GM11168 (cell line): ENCODE results near the gene ACSM2B.
"Not testable (repeated sequence)": the region's sequence is repeated elsewhere in the genome, so short reads cannot be mapped to it uniquely, and the experiment has no call there.

Experiments used
- in situ Hi-C: fragments of 300-500 bp; cut with MboI; formaldehyde crosslinking; loops from one replicate; pipeline ENCODE4 v1.12.0; 2022; ENCODE audit warnings: low sequenced_read_pairs; ENCODE audit not compliant: unreplicated experiment

ACSM2B gene

GRCh38 chr16:20598832-20599469 is 22.8 kb upstream of the ACSM2B start:
- in situ Hi-C loops = loop anchor here (10.0 kb wide), 1 partner anchor 174 kb away; no protein-coding TSS in a partner anchor

DNA sequence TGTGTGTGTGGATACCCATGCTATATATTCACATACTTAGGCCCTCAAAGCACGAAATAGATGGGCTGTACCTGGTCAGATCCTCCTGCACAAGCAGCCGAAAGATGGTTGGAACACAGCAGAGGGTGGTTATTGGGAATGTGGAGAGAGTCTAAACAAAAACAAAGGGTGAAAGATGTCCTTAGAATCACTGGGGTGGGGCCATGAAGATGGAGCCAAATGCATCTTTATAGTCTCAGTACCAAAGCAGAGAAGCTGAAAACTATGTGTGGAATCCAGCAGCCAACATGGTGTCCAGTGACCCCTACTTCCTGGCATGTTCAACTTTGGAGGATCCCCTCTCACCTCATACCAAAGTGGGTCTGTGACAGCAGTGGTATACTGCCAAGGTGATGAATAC is 19.5 kb upstream of the ACSM2B start:
- in situ Hi-C loops = loop anchor here (10.0 kb wide), 1 partner anchor 171 kb away; no protein-coding TSS in a partner anchor

DNA sequence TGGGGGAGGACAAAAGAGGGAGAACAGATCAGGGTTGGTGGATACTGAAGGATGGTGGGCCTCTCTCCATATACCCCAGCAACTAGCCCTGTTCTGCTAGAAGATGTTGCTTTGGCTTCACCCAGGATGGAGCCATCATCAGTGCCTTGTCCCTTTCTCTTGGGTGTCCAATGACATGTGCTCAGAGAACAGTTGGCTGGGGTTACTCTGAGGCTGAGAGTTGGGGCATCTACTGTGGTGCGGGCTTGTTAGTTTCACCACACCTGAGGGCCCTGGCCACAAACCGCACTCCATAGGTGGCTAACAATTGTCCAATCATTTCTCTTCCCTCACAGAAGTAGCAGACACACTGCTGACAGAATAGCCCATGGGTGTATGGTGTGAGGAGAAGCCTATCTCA is 18.9 kb upstream of the ACSM2B start:
- in situ Hi-C loops = loop anchor here (10.0 kb wide), 1 partner anchor 170 kb away; no protein-coding TSS in a partner anchor

DNA sequence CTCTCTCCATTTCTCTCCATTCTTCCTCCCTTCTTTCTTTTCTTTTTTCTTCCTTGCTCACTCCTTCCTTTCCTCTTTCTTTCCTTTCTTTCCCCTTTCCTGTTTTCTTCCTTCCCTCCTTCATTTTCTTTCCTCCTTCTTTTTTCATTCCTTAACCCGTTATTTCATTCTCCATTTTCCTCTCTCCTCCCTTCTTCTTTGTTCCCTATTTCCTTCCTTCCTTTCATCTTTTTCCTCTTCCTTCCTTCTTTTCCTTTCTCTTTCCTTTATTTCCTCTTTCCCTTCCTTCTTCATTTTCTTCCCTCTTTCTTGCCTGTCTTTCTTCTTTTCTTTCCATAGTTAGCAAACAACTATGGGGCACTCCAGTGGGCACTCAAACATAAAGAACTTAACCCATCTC is 16.6 kb upstream of the ACSM2B start:
- in situ Hi-C loops = loop anchor here (10.0 kb wide), 1 partner anchor 168 kb away; no protein-coding TSS in a partner anchor

GRCh38 chr16:20589486-20589885 is 13.3 kb upstream of the ACSM2B start:
- in situ Hi-C loops = loop anchor here (5.0 kb wide), 1 partner anchor 147 kb away; no protein-coding TSS in a partner anchor

- in situ Hi-C loops = loop anchor here (5.0 kb wide), 1 partner anchor 145 kb away; no protein-coding TSS in a partner anchor
These were observed 11.5 kb upstream of the ACSM2B start for GRCh38 chr16:20587645-20588074.

GRCh38 chr16:20586716-20587115 is 10.5 kb upstream of the ACSM2B start:
- in situ Hi-C loops = loop anchor here (5.0 kb wide), 1 partner anchor 144 kb away; no protein-coding TSS in a partner anchor

DNA sequence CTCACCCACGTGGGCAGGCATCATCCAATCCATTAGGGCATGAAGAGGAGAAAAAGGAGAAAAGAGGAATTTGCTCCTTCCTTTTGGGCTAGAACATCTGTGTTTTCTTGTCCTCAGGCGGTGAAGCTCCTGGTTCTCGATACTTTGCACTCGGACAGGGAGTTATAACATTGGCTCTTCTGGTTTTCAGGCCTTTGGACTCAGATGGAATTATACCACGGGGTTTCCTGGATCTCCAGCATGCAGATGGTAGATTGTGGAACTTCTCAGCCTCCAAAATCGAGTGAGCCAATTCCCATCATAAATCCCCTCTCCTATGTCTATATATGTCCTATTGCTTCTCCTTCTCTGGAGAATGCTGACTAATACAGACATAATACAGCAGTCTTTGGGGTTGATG is 9.9 kb upstream of the ACSM2B start:
- in situ Hi-C loops = loop anchor here (5.0 kb wide), 1 partner anchor 144 kb away; no protein-coding TSS in a partner anchor

- in situ Hi-C loops = not testable (repeated sequence)
These were observed 4.5 kb upstream of the ACSM2B start for GRCh38 chr16:20580487-20581259.

- in situ Hi-C loops = not testable (repeated sequence)
These were observed 1.9 kb upstream of the ACSM2B start for GRCh38 chr16:20578091-20578490.

GRCh38 chr16:20569117-20569651 is 7.0 kb downstream of the ACSM2B start:
- in situ Hi-C loops = not testable (repeated sequence)

DNA sequence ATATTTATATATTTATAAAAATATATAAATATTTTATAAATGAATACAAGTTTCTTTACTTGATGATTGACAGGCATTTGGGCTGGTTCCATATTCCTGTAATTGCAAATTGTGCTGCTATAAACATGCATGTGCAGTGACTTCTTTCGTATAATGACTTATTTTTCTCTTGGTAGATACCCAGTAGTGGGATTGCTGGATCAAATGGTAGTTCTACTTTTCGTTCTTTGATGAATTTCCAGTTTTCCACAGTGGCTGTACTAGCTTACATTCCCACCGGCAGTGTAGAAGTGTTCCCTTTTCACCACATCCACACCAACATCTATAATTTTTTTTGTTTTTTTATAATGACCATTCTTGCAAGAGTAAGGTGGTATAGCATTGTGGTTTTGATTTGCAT is 7.8 kb downstream of the ACSM2B start:
- in situ Hi-C loops = no loop called here

DNA sequence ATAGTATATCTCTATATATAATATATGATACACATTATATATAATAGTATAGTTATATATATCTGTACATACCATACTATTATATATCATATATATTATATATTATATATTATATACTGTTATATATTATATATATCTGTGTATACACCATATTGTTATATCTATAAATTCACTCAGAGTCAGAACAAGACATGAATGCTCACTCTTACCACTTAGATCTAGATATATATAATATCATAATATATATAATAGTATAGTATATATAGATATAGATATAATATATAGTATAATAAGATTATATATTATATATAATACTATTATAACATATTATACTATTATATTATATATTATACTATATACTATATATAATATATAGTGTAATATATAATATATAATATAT is 9.3 kb downstream of the ACSM2B start:
- in situ Hi-C loops = no loop called here

- in situ Hi-C loops = not testable (repeated sequence)
These were observed 10.8 kb downstream of the ACSM2B start for GRCh38 chr16:20565334-20565733.

- in situ Hi-C loops = loop anchor here (5.0 kb wide), 1 partner anchor 102 kb away; no protein-coding TSS in a partner anchor
These were observed 11.9 kb downstream of the ACSM2B start for GRCh38 chr16:20564218-20564617.

DNA sequence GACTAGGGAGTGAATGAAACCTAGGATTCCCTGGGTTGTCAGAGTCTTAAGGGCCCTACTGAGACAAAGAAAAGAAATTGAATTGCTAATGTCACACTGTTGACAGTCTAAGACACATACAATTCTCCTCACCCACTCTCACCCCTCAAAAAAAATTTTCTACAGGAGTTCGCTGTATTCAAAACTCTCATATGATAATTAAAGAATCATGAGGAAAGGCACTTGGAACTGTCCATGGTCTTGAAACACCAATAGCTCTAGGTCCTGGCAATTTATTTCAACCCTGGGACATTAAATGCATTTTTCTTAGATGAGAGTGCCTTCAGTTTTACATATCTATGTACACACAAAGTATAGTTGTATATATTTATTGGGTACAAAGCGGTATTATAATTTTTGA is 20.5 kb downstream of the ACSM2B start:
- in situ Hi-C loops = not testable (repeated sequence)

DNA sequence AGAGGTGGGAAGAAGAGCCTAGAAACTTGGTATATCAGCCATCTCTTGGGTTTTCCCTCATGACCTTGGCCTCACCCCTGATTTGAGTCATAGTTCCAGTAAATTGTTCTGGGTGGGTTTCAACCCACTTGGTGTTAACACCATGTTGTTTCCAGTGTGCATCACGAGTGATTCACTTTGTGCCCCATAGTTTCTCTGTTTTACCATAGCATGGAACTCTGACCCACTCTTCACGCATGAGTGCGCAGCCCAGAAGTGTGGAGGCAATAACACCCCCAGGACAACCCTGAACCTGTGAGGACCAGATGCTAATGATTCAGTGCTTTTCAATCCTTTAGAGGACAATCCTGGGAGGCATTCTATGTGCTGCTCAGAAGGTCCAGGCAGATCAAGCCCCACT is 21.5 kb downstream of the ACSM2B start:
- in situ Hi-C loops = not testable (repeated sequence)

- in situ Hi-C loops = not testable (repeated sequence)
These were observed 22.7 kb downstream of the ACSM2B start for GRCh38 chr16:20553493-20553892.

GRCh38 chr16:20546951-20547350 is 29.2 kb downstream of the ACSM2B start:
- in situ Hi-C loops = loop anchor here (5.0 kb wide), 1 partner anchor 70 kb away; no protein-coding TSS in a partner anchor

GRCh38 chr16:20546278-20546853 is 29.8 kb downstream of the ACSM2B start:
- in situ Hi-C loops = loop anchor here (5.0 kb wide), 1 partner anchor 69 kb away; no protein-coding TSS in a partner anchor
